ENCODE measurements around the gene MRPL23. TPM values are rescaled to one million over a fixed set of nuclear protein-coding genes. Genes with fewer than 3 reads are reported as not detected.

The MRPL23 gene
- total and polyA plus RNA-seq, 2 of the 8 experiments (the other 6 are each of a cell fraction or from before 2014, with no cell fraction given): 86.4 to 244 TPM

DNA sequence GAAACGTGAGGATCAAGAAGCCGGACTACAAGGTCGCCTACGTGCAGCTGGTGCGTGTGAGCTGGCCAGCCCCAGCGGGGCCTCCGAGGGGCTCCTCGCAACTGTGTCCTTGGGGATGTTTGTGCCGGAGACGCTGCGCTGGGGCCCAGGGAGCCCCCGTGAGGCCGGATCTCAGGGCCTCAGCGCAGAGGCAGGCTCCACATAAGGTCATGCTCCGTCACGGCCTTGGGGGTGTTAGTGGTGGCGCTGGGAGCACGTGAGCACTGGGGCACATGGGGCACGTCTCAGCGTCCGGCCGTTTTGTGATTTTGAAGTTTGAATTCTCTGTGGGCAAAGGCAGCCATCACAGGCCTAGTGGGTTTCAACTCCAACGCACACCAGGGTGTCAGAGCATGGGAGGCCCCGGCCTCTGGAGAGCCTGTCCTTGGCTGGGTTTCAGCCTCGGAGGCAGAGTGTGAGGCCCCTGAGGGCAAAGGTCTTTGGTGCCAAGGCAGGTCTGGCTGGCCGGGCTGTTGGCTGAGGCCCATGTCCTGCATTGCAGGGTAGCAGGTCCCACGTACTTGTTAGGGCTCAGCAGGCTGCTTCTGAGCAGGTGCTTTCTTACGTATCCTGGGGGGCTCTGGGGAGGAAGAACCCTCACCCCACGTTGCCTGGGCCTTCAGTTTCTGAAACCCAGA is 5.8 kb downstream of the MRPL23 start:
- Histone ChIP-seq H3K4ac (replicated peaks; ENCODE audit: insufficient read length, low read depth, low read length) (no peak overlapping the region), H3K14ac (ENCODE audit: insufficient read length) (no peak overlapping the region), H2AFZ (ENCODE audit: low read length) (no peak overlapping the region), H3K4me3 (ENCODE audit: extremely low read depth in 1 of 4, insufficient read depth in 2 of 4, low read depth in 3 of 4, low read length in 4 of 4) (no peak overlapping the region), H3K27ac (ENCODE audit: low read depth, low read length) (no peak overlapping the region), H3K36me3 (ENCODE audit: control insufficient read depth in 2 of 4, insufficient read depth in 4 of 4, low read length in 3 of 4) (no peaks in the 10 kb centered on the region), H3K23ac (ENCODE audit: insufficient read length) (no peak overlapping the region), H2AK5ac (ENCODE audit: low read depth, low read length) (no peak overlapping the region), H2BK120ac (replicated peaks; ENCODE audit: low read depth, low read length) (no peak overlapping the region), H2BK20ac (ENCODE audit: low read length) (no peak overlapping the region), H4K20me1 (replicated peaks in 1 of 2; ENCODE audit: control insufficient read depth in 1 of 2, insufficient read depth in 2 of 2, low read length in 2 of 2) (no peaks in the 10 kb centered on the region), H3K9me3 (ENCODE audit: insufficient read depth in 2 of 2, low read depth in 1 of 2, low read length in 1 of 2) (no peaks in the 10 kb centered on the region), H3K4me1 (replicated peaks in 1 of 4; ENCODE audit: control insufficient read depth in 3 of 4, insufficient read depth in 4 of 4, low read length in 3 of 4) (no peaks in the 10 kb centered on the region), H2BK15ac (ENCODE audit: low read length) (no peak overlapping the region), H4K5ac (ENCODE audit: insufficient read length, low read depth, low read length) (no peak overlapping the region), H3K9ac (replicated peaks in 1 of 4; ENCODE audit: extremely low read depth in 1 of 4, low read depth in 3 of 4, low read length in 3 of 4) (no peak overlapping the region), H4K91ac (replicated peaks; ENCODE audit: insufficient read length, low read length) (no peak overlapping the region), H3K56ac (replicated peaks; ENCODE audit: insufficient read length, low read depth, low read length) (no peak overlapping the region), H2BK5ac (ENCODE audit: low read depth, low read length) (no peak overlapping the region), H3K4me2 (ENCODE audit: insufficient read depth in 1 of 2, low read depth in 2 of 2, low read length in 2 of 2) (no peak overlapping the region), H2BK12ac (ENCODE audit: low read depth, low read length) (no peak overlapping the region), H3K79me2 (ENCODE audit: control insufficient read depth in 1 of 2, insufficient read depth in 2 of 2, low read length in 2 of 2) (no peaks in the 10 kb centered on the region), H3K23me2 (ENCODE audit: low read depth, low read length) (no peaks in the 10 kb centered on the region), H3K18ac (ENCODE audit: extremely low read depth, low read length) (no peak overlapping the region), H4K8ac (ENCODE audit: extremely low read depth, insufficient read depth, low read length) (no peak overlapping the region), H3K79me1 (ENCODE audit: low read depth, low read length) (no peaks in the 10 kb centered on the region), H3K27me3 (replicated peaks in 1 of 4; ENCODE audit: control insufficient read depth in 3 of 4, extremely low read depth in 1 of 4, insufficient read depth in 3 of 4, low read length in 3 of 4) (no peaks in the 10 kb centered on the region)
- POLR2A ChIA-PET (ENCODE audit: partially characterized antibody): no interaction called here
- no peak for FAIRE-seq
- no CpG with 5 or more reads among the region's 29 CpGs for WGBS, 2 experiments (ENCODE audit: extremely low coverage in 1 of 2, insufficient coverage in 1 of 2, insufficient read length in 1 of 2, insufficient replicate concordance in 2 of 2, low coverage in 1 of 2, low lambda C conversion rate in 2 of 2, missing lambda C conversion rate in 1 of 2)
- no peak for DNase-seq (ENCODE audit: low read depth in 1 of 2, low spot score in 2 of 2)
- CTCF ChIA-PET (ENCODE audit: partially characterized antibody): interaction anchor here (0.9 to 18.8 kb wide), 9 partner anchors 14 to 202 kb away, joined by 3 to 416 read pairs (median 3); partner anchors contain the start of genes H19 and INS

Measured in H1 (cell line).